HG03175 (cell line): ENCODE results near the gene FAAP20.

Experiments
- ATAC-seq: cut with Tn5 transposase; IDR thresholded peaks from one replicate; pipeline ENCODE4 v1.9.1; 2021; ENCODE audit warnings: mild to moderate bottlenecking, moderate library complexity; ENCODE audit not compliant: unreplicated experiment

Gene FAAP20

DNA sequence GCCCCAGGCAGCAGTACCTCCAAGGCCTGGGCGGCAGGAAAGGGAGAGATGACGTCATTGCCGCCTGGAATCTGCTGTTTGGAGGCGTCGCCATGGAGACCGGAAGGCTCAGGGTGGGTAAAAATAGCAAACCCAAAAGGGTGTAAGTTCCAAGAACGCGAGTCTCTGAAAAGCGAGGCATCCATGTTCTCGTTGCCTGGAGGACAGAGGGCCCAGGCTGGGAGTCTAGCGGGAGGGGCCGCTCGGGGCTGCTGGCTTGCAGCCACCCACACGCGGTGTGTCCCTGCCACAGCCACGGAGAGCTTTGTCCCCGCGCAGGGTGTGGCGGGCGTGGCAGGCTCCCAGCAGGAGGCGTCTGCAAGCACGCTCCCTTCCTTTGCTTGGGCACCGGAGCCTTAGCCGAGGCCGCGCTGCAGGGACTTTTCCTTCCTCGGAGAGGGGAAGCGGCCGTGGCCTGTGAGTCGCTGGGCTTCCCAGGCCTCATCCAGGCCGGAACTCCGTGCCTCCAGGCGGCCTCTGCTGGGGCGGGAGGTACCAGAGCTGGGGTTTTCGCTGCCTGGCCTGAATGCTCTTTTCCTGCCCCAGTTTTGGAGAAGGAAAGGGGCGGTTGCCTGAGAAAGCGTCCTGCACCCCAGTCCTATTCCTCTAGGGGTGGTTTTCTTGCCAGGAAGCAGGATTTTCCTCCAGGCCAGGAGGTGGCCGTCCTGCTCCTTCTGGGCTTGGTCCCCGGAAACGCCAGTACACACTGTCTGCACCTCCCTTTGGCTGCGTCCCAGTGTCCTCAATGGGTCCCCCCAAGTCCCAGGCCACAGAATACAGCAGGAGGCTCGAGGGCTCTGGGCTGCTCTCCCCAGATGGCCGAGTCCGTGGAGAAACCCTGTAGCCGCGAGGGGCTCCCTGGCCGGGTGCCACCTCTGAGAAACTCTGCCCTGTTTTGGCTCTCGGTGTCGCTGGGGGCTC, 18.2 kb upstream of the FAAP20 start:
- ATAC-seq = no peak

DNA sequence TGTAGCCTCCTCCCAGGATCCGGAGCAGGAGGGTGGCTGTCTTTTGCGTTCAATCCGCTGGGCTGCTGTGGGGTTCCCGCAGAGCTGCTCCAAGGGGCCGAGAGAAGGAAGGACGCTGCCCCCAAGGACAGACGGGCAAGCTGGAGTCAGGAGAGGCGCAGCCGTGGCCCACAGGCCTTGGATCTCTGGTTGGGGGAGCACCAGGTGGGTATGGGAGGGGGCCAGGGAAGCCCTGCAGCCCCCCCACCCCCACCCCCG, 17.6 kb upstream of the FAAP20 start:
- no peak for ATAC-seq

GRCh38 chr1:2210786-2211185, 16.2 kb upstream of the FAAP20 start:
- ATAC-seq = no peak

DNA sequence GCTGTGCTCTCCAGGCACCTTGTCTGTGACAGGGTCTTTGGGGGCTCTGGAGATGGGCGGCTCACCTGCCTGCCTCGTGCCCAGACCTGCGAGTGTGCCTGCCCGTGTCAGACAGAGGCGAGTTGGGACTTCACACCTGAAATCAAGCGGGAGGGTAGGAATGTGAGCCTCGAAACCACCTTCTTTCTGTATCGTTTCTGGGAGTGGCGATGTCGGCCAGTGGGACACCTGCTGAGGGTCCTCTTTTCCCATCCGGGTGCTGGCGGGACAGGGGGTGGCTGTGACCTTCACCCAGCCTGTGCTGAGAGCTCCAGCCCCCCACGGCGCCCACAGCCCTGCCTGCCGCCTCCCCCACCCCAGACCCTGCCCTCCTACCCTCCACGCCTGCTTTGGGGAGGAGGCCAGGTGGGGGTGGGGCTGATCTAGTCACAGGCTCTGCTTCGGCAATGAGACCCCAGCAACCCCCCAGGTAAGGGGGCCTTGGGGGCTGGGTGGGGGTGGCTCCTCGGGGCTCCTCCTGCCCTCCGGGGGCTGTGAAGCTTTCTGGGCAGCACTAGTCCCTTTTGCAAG, 15.6 kb upstream of the FAAP20 start:
- no peak for ATAC-seq

DNA sequence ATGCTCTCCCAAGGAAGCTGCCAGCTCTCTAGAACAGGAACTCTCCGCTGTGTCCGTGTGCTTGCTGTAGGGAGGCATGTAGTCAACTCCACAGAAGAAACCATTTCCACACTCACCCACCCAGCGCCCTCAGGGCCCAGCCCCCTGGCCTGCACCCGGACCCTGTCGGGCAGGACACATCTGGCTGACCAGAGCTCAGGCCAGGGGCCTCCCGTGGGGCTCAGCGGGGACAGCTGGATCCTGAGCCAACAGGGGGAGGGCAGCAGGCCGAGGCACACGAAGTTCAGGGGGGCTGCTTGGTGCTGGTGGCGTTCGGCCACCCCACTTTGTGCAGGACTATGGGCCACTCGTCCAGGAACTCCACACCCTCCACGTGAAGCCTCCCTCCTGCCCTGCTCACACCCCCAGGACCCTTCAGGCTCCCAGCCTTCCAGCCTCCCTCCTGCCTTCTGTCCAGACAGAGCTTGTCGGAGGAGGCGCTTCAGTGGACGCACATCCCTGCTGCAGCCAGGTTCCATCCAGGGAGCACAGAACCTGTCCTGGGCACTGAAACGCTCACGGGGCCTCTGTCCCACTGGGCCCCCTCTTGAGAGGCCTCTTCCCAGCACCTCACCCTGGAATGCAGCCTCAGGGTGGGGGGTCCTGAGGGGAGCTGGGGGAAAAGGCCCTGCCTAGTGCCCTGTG, 15.0 kb upstream of the FAAP20 start:
- no peak for ATAC-seq

- ATAC-seq = no peak
These were observed 14.0 kb upstream of the FAAP20 start for GRCh38 chr1:2208309-2209239.

DNA sequence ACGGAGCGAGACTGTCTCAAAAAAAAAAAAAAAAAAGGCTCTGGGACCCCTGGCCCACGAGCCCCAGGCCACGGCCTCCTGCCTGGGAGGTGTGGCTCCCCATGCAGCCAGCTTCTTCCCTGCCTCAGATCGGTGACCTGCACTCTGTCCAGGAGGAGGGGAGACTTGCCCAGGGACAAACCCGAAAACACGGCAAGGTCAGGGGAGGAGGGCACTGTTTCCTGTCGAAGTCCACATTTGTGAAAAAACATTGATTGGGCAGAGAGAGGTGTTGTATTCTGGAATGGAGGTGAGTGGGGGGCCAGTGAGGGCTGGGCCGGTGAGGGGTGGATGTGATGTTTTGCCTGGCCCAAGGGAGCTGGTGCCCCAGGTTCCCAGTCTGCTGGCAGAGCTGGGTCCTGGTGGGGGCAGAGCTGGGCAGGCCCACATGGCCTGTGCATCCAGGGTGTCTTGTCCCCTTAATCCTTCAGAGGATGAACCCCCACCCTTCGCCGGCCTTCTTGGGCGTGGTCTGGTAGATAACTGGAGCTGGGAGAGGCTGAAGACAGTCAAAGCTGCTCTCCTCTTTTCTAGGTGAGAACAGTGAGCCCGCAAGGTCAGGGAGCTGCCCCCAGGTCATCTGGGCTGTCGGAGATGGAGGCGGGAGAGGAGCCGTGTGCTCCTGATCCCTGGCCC, 12.4 kb upstream of the FAAP20 start:
- no peak for ATAC-seq

- peak; percentile 75 for ATAC-seq
These were observed 10.8 kb upstream of the FAAP20 start for GRCh38 chr1:2205191-2205952.

DNA sequence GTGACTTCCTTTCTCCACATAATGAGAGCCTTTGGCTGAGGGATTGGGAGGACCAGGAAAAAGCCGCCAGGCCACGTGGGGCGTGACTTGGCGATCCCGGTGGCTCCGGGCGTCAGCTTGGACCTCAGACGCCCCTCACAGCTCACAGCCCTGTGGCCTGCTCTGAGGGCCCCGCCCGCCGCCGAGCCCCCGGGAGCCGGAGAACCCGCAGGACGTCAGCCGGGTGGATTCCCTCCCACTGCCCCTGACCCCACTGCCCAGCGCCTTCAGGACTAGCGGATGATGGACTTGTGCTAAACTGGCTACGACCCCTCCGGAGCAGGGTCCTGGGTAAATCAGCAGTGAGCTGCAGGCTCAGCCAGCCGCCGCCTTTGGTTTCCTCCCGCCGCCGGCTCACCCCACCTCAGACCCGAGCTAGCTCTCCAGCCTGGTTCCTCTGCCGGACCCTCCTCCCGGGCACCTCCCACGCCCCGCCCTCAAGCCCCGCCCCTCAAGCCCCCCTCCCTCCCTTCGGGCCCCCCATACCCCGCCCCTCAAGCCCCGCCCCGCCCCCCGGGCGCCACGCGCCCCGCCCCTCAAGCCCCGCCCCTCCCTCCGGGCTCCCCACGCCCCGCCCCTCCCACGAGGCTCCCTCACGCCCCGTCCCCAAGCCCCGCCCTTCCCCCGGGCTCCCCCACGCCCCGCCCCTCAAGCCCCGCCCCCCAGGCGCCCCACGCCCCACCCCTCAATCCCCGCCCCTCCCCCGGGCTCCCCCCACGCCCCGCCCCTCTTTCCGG, 10.0 kb upstream of the FAAP20 start:
- ATAC-seq = peak; percentile 36

- no peak for ATAC-seq
These were observed 9.3 kb upstream of the FAAP20 start for GRCh38 chr1:2203671-2204414.

- no peak for ATAC-seq
These were observed 8.4 kb upstream of the FAAP20 start for GRCh38 chr1:2202843-2203601.

DNA sequence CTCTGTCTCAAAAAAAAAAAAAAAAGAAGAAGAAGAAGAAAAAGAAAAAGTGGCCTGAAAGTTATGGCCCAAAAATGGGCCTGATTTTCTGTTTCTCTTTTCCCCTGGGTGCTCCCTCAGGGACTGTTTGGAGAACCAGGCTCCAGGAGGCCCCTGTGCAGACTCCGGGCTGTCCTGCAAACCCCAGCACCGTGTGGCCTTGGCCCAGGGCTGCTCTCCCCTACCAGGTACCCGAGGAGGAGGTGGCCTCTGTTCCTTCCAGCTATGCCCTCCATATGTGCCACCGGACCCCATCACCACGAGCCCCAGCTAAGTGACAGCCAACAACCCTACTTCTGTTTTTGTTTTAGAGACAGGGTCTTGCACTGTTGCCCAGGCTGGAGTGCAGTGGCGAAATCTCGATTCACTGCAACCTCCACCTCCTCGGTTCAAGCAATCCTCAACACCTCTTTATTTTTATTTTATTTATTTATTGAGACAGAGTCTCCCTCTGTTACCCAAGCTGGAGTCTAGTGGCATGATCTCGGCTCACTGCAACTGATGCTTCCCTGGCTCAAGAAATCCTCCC, 7.5 kb upstream of the FAAP20 start:
- no peak for ATAC-seq

GRCh38 chr1:2201062-2201461, 6.5 kb upstream of the FAAP20 start:
- ATAC-seq = no peak

DNA sequence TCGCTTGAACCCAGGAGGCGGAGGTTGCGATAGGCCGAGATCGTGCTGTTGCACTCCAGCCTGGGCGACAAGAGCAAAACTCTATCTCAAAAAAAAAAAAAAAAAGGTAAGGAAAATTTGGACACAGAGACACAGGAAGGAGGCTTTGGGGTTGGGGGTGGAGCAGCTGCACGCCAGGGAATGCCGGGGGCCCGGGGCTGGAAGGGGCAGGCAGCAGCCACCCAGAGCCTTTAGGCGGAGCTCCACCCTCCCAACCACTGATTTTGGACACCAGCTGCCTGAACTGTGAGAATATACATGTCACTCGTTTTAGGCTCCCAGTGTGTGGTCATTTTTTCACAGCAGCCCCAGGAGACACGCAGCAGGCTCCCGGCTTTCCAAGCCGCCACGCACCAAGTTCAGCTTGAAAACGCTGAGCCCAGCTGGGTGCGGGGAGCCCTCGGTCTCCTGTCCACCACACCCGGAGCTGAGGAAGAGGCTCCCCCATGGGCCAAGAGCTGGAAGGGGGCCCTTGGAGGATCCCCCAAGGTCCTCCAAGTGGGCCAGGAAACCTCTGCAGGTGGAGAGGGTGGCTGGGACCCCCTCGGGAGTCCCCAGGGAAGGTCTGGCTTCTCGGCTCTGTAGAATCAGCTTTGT, 5.9 kb upstream of the FAAP20 start:
- no peak for ATAC-seq

DNA sequence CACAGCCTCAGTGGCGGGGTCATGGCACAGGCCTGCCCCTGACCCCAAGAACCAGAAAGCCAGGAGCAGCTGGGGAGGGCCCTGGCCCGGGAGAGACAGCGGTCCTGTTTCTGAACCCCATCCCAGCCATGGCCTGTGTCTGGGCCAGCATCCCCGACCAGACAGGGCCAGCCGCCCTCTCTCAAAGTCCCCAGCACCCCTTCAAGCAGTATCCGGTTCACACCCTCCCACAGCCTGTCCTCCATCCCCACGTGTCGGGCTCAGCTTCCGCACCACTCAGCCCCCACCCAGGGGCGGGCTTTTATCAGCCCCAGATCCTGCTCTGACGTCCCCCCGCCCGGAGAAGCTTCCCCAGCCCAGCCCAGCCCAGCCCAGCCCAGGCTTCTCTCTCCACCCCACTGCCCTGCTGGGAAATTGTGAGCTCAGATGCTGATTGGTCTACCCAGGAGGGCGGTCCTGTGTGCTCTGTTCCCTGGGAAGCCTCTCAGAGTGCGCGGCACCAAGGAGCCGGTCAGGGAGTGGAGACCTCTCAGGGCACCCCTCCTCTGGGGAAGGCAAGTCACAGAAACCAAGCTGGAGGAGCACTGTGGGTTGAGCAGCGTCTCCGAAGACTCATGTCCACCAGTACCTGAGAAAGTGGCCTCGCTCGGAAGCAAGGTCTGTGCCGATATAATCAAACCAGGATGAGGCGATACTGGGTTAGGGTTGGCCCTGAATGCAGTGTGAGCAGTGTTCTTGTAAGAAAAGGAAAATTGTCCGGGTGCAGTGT, 4.7 kb upstream of the FAAP20 start:
- peak; percentile 23 for ATAC-seq

GRCh38 chr1:2198571-2198970, 4.0 kb upstream of the FAAP20 start:
- no peak for ATAC-seq
